ENCODE measurements around the gene TREM1. TPM values are rescaled to one million over a fixed set of nuclear protein-coding genes. Genes with fewer than 3 reads are reported as not detected.

TREM1 gene
- total RNA-seq, 2 experiments from 2014 or later: 0.19 to 0.51 TPM

DNA sequence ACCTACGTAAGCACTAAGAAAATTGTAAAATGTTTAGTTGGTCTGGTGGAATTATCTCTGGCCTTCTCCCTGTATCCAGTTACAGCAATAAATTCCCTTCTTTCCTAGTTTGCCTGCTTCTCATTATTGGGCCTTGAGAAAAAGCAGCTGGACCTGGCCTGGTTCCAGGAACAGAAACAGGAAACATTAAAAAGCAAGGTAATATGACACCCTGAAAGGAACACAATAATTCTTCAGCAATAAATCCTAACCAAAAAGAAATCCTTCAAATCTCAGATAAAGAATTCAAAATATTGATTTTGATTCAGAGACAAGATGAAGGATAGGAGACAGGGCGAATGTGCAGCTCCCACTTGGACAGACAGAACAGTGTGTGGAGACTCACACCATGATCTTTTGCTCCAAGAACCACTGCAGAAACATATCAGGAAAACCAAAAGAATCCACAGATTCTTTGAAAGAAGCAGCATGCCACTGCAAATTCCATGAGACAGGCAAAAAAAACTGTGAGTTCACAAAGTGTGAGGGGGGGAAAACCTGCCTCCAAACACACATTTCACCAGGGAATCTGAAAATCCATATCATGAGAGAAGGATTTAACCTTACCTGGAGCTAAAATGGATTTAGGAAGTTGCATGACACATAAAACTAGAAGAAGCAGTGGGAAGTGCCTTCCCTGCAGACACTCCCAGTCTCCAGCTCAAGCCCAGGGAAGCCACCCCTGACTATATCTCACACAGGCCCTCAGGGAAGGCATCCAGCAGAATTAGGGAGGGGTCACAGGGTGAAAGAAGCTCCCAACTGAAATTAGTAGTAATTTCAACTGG lies 28.9 kb downstream of the TREM1 start:
- Histone ChIP-seq H3K27ac (ENCODE audit: low read depth, low read length, poor library complexity, severe bottlenecking) (no peak overlapping the region), H2AFZ (ENCODE audit: low read length) (no peak overlapping the region), H3K9me2 (ENCODE audit: insufficient read depth, low read length) (peaks cover 4% of the 10 kb centered on the region; the same call in 1 of the 2 replicates), H3K9me3 (ENCODE audit: low read length) (peaks cover 19% of the 10 kb centered on the region), H4K20me1 (ENCODE audit: insufficient read depth, low read length) (no peaks in the 10 kb centered on the region), H3K4me1 (ENCODE audit: insufficient read depth, low read length, poor library complexity, severe bottlenecking) (no peaks in the 10 kb centered on the region), H3K36me3 (ENCODE audit: insufficient read depth, low read length) (no peaks in the 10 kb centered on the region), H3K4me2 (ENCODE audit: low read length) (no peak overlapping the region), H3K79me2 (ENCODE audit: insufficient read depth, low read depth, low read length) (no peaks in the 10 kb centered on the region), H3K4me3 (ENCODE audit: low read depth, low read length, poor library complexity, severe bottlenecking) (no peak overlapping the region)
- CTCF ChIA-PET (ENCODE audit: unreplicated experiment): no interaction called here
- POLR2A ChIA-PET: no interaction called here
- BruUV-seq (replicated peaks): no TSS peak
- intact Hi-C loops (cut with micrococcal nuclease; ENCODE audit: unreplicated experiment): no loop called here
- DNase-seq (ENCODE audit: low spot score): no peak
- TF ChIP-seq EZH2phosphoT487 (IDR thresholded peaks at IDR 0.05; ENCODE audit: borderline replicate concordance, low read depth, low read length): no peak
- TF ChIP-seq, protein P1, sequence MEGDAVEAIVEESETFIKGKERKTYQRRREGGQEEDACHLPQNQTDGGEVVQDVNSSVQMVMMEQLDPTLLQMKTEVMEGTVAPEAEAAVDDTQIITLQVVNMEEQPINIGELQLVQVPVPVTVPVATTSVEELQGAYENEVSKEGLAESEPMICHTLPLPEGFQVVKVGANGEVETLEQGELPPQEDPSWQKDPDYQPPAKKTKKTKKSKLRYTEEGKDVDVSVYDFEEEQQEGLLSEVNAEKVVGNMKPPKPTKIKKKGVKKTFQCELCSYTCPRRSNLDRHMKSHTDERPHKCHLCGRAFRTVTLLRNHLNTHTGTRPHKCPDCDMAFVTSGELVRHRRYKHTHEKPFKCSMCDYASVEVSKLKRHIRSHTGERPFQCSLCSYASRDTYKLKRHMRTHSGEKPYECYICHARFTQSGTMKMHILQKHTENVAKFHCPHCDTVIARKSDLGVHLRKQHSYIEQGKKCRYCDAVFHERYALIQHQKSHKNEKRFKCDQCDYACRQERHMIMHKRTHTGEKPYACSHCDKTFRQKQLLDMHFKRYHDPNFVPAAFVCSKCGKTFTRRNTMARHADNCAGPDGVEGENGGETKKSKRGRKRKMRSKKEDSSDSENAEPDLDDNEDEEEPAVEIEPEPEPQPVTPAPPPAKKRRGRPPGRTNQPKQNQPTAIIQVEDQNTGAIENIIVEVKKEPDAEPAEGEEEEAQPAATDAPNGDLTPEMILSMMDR (conservative IDR thresholded peaks at IDR 0.05; ENCODE audit: low read length): no peak

DNA sequence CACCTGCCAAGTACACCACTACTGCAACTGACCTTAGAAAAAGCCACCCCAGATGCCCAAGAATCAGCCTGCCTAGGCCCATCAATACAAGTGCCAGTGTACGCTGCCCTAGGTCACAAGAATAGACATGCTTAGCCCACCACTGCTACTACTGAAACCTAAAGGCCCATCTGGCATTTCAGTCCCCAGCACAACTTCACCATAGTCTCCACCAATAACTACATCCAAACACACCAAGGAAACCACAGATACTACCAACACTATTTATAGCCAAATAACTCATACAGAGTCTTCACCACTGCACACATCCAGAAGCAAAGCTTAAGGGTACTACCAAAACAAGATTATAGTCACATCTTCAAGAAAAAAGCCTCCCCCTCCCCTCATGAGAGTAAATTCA lies 30.1 kb downstream of the TREM1 start:
- intact Hi-C loops (cut with micrococcal nuclease; ENCODE audit: unreplicated experiment): no loop called here
- Histone ChIP-seq H3K4me1 (ENCODE audit: insufficient read depth, low read length, poor library complexity, severe bottlenecking) (no peaks in the 10 kb centered on the region), H3K9me2 (ENCODE audit: insufficient read depth, low read length) (peaks cover 4% of the 10 kb centered on the region; the same call in 1 of the 2 replicates), H3K4me3 (ENCODE audit: low read depth, low read length, poor library complexity, severe bottlenecking) (no peak overlapping the region), H3K27ac (ENCODE audit: low read depth, low read length, poor library complexity, severe bottlenecking) (no peak overlapping the region), H3K4me2 (ENCODE audit: low read length) (no peak overlapping the region), H3K9me3 (ENCODE audit: low read length) (peaks cover 8% of the 10 kb centered on the region; the same call in 1 of the 2 replicates), H3K79me2 (ENCODE audit: insufficient read depth, low read depth, low read length) (no peaks in the 10 kb centered on the region), H2AFZ (ENCODE audit: low read length) (no peak overlapping the region), H3K36me3 (ENCODE audit: insufficient read depth, low read length) (no peaks in the 10 kb centered on the region), H4K20me1 (ENCODE audit: insufficient read depth, low read length) (no peaks in the 10 kb centered on the region)
- TF ChIP-seq, protein P1 (conservative IDR thresholded peaks at IDR 0.05; ENCODE audit: low read length): no peak
- no peak for TF ChIP-seq EZH2phosphoT487 (IDR thresholded peaks at IDR 0.05; ENCODE audit: borderline replicate concordance, low read depth, low read length)
- BruUV-seq (replicated peaks): no TSS peak
- ChIA-PET CTCF (ENCODE audit: unreplicated experiment) (no interaction called here), POLR2A (no interaction called here)
- no peak for DNase-seq (ENCODE audit: low spot score)

DNA sequence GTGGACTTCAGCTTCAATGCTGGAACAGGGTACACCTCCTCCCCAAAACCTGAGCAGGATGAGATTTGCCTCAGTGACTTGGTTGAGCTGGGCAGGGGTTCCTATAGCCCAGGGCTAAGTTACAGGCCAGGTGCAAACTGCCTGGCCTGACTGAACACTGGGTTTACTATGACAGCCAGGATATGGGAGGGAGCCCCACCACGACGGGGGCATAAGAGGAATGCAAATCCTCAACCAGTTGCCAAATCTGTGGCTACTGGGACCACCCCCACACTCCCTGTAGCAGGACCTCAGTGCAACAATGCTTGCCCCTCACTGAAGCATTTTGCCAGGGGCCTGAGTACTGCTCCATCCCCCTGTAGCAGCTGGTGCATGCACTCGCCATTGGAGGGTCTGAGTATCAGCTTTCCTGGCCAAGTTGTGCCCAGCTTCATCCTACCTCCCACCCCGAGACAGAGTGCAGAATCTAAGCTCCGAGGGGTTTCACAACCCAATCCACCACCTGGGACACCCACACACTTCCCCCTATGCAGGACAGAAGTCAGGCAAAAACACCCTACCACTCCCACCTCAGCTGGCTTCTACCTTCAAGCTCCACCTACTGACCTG lies 30.7 kb downstream of the TREM1 start:
- BruUV-seq (replicated peaks): no TSS peak
- intact Hi-C loops (cut with micrococcal nuclease; ENCODE audit: unreplicated experiment): no loop called here
- H3K4me3 ChIP-seq (ENCODE audit: low read depth, low read length, poor library complexity, severe bottlenecking): no peak overlapping the region
- CTCF ChIA-PET (ENCODE audit: unreplicated experiment): no interaction called here
- peaks cover 1% of the 10 kb centered on the region; the same call in 1 of the 2 replicates for H3K9me3 ChIP-seq (ENCODE audit: low read length)
- H3K9me2 ChIP-seq (ENCODE audit: insufficient read depth, low read length): peaks cover 4% of the 10 kb centered on the region; the same call in 1 of the 2 replicates
- H3K27ac ChIP-seq (ENCODE audit: low read depth, low read length, poor library complexity, severe bottlenecking): no peak overlapping the region
- TF ChIP-seq EZH2phosphoT487 (IDR thresholded peaks at IDR 0.05; ENCODE audit: borderline replicate concordance, low read depth, low read length): no peak
- TF ChIP-seq, protein P1 (conservative IDR thresholded peaks at IDR 0.05; ENCODE audit: low read length): no peak
- POLR2A ChIA-PET: interaction anchor here (0.6 to 1.2 kb wide), 2 partner anchors 152 to 615 kb away, joined by 3 read pairs; no protein-coding TSS in a partner anchor
- no peak overlapping the region for H2AFZ ChIP-seq (ENCODE audit: low read length)
- H3K4me1 ChIP-seq (ENCODE audit: insufficient read depth, low read length, poor library complexity, severe bottlenecking): no peaks in the 10 kb centered on the region
- no peaks in the 10 kb centered on the region for H3K36me3 ChIP-seq (ENCODE audit: insufficient read depth, low read length)
- H4K20me1 ChIP-seq (ENCODE audit: insufficient read depth, low read length): no peaks in the 10 kb centered on the region
- no peaks in the 10 kb centered on the region for H3K79me2 ChIP-seq (ENCODE audit: insufficient read depth, low read depth, low read length)
- H3K4me2 ChIP-seq (ENCODE audit: low read length): no peak overlapping the region
- DNase-seq (ENCODE audit: low spot score): no peak
